ENCODE measurements around the gene TTC12. TPM values are rescaled to one million over a fixed set of nuclear protein-coding genes. Genes with fewer than 3 reads are reported as not detected.
A peak's percentile ranks its signal among the peaks of the same experiment; 100 is the strongest.

TTC12 gene
- total and polyA plus RNA-seq, 12 donors, result 5.6 to 26.9 (median 16.5) TPM

GRCh38 chr11:113338730-113339129 lies 24.3 kb downstream of the TTC12 start:
- no peak overlapping the region for H3K27ac ChIP-seq
- intact Hi-C loops (cut with DNase I), result no loop called here
- no peaks in the 10 kb centered on the region for H3K9me3 ChIP-seq (replicated peaks in 1 of 3)
- no peak for TF ChIP-seq POLR2A (IDR thresholded peaks at IDR 0.05)
- no peak for TF ChIP-seq CTCF (IDR thresholded peaks at IDR 0.05)
- peaks cover 0 to 34% of the 10 kb centered on the region in 2 donors for H3K36me3 ChIP-seq (replicated peaks in 1 of 2)
- no peaks in the 10 kb centered on the region for H3K27me3 ChIP-seq
- H3K4me1 ChIP-seq (replicated peaks in 1 of 2), result peaks cover 0 to 3% of the 10 kb centered on the region in 2 donors
- 81 to 90% (median 83%) methylated on average over 4 of the region's 4 CpGs for WGBS, 4 donors
- H3K4me3 ChIP-seq, result no peak overlapping the region
- DNase-seq, result no peak

- no peaks in the 10 kb centered on the region for H3K9me3 ChIP-seq (replicated peaks in 1 of 3)
- DNase-seq, result no peak
- H3K27me3 ChIP-seq, result no peaks in the 10 kb centered on the region
- H3K4me3 ChIP-seq, result no peak overlapping the region
- no peaks in the 10 kb centered on the region for H3K4me1 ChIP-seq (replicated peaks in 1 of 2)
- H3K36me3 ChIP-seq (replicated peaks in 1 of 2), result peaks cover 0 to 42% of the 10 kb centered on the region in 2 donors
- 85 to 94% (median 91%) methylated on average over 4 to 6 of the region's 6 CpGs for WGBS, 4 donors
- H3K27ac ChIP-seq, result no peak overlapping the region
- intact Hi-C loops (cut with DNase I), result no loop called here
- TF ChIP-seq CTCF (IDR thresholded peaks at IDR 0.05) (no peak), POLR2A (IDR thresholded peaks at IDR 0.05) (no peak)
Observed at GRCh38 chr11:113339929-113340589, 25.7 kb downstream of the TTC12 start.

GRCh38 chr11:113341388-113342165 lies 27.2 kb downstream of the TTC12 start:
- Histone ChIP-seq H3K36me3 (replicated peaks in 1 of 2) (peaks cover 0 to 39% of the 10 kb centered on the region in 2 donors), H3K4me3 (no peak overlapping the region), H3K27me3 (no peaks in the 10 kb centered on the region), H3K27ac (no peak overlapping the region), H3K9me3 (replicated peaks in 1 of 3) (no peaks in the 10 kb centered on the region), H3K4me1 (replicated peaks in 1 of 2) (no peaks in the 10 kb centered on the region)
- no peak for TF ChIP-seq CTCF (IDR thresholded peaks at IDR 0.05)
- TF ChIP-seq POLR2A (IDR thresholded peaks at IDR 0.05), result no peak
- 87 to 91% (median 90%) methylated on average over 8 to 10 of the region's 10 CpGs for WGBS, 4 donors
- intact Hi-C loops (cut with DNase I), result no loop called here
- peak in 1 of 7 donors; percentile 16 for DNase-seq

GRCh38 chr11:113345978-113346377 lies 31.6 kb downstream of the TTC12 start:
- H3K4me1 ChIP-seq (replicated peaks in 1 of 2), result no peaks in the 10 kb centered on the region
- H3K4me3 ChIP-seq, result no peak overlapping the region
- H3K27ac ChIP-seq, result no peak overlapping the region
- H3K36me3 ChIP-seq (replicated peaks in 1 of 2), result peaks cover 0 to 22% of the 10 kb centered on the region in 2 donors
- no peak for DNase-seq
- WGBS, 4 donors, result 68 to 87% (median 82%) methylated on average over 8 of the region's 8 CpGs
- intact Hi-C loops (cut with DNase I), result no loop called here
- H3K27me3 ChIP-seq, result no peaks in the 10 kb centered on the region
- H3K9me3 ChIP-seq (replicated peaks in 1 of 3), result no peaks in the 10 kb centered on the region
- no peak for TF ChIP-seq CTCF (IDR thresholded peaks at IDR 0.05)
- no peak for TF ChIP-seq POLR2A (IDR thresholded peaks at IDR 0.05)

All from adrenal gland (tissue), 12 donors.